IPS-15b (cell line): ENCODE measurements around the gene EEF1A2.

ENCODE experiments used
- H3K27me3 ChIP-seq: one replicate; pipeline ENCODE4 v1.6.1; 2013; ENCODE audit warnings: low read length; ENCODE audit not compliant: control insufficient read depth, insufficient read depth
- H3K36me3 ChIP-seq: one replicate; pipeline ENCODE4 v1.6.1; 2013; ENCODE audit warnings: low read length; ENCODE audit not compliant: control insufficient read depth, insufficient read depth
- H3K4me1 ChIP-seq: one replicate; pipeline ENCODE4 v1.6.1; 2013; ENCODE audit warnings: mild to moderate bottlenecking, low read length; ENCODE audit not compliant: control insufficient read depth, insufficient read depth
- H3K4me3 ChIP-seq: one replicate; pipeline ENCODE4 v1.5.1; 2013; ENCODE audit warnings: low read depth, low read length
- H3K9ac ChIP-seq: one replicate; pipeline ENCODE4 v1.6.1; 2013; ENCODE audit warnings: low read depth, mild to moderate bottlenecking, low read length
- H3K9me3 ChIP-seq: one replicate; pipeline ENCODE4 v1.6.1; 2013; ENCODE audit warnings: mild to moderate bottlenecking, low read length; ENCODE audit not compliant: control insufficient read depth, insufficient read depth

The EEF1A2 gene

DNA sequence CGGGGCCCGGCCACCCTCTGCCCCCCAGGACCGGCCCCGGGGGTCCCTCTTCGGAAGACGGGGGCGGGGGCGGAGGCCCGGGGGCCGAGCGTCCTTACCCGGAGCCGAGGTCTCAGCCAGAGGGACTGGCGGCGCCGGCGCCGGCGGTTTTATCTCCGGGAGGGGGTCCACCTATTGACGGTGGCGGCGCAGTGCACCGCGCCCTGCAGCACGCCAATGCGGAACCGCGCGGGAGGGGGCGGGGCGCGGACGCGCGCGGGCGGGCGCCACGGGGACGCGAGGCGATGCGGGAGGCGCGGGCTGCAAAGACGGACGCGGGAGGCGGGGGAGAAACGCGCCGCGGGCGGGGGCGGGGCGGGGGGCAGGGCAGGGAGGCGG, at the start of gene EEF1A2:
EEF1A2 (minus strand) TSS at position 124 of the 378 bp plus-strand sequence. CDS start 1,320 bp downstream, outside the sequence.
- Histone ChIP-seq H3K9me3 (no peaks in the 10 kb centered on the region), H3K4me1 (no peaks in the 10 kb centered on the region), H3K4me3 (peak within 1 kb of the TSS; percentile 50), H3K36me3 (peaks cover 10% of the 10 kb centered on the region), H3K9ac (no peak within 1 kb of the TSS), H3K27me3 (peaks cover 16% of the 10 kb centered on the region)

GRCh38 chr20:63548542-63548941, 49.7 kb upstream of the EEF1A2 start:
- Histone ChIP-seq H3K9ac (no peak overlapping the region), H3K4me3 (no peak overlapping the region), H3K27me3 (no peaks in the 10 kb centered on the region), H3K36me3 (no peaks in the 10 kb centered on the region), H3K9me3 (no peaks in the 10 kb centered on the region), H3K4me1 (peaks cover 8% of the 10 kb centered on the region)

- H3K9ac ChIP-seq: no peak within 1 kb of the TSS
- peaks cover 6% of the 10 kb centered on the region for H3K4me1 ChIP-seq
Measured at GRCh38 chr20:63547725-63548480, 49.0 kb upstream of the EEF1A2 start, which contains the start of gene SRMS. Gene SRMS, minus strand, starts transcription at chr20:63547749. Its CDS starts 286 bp downstream, at chr20:63547463.

DNA sequence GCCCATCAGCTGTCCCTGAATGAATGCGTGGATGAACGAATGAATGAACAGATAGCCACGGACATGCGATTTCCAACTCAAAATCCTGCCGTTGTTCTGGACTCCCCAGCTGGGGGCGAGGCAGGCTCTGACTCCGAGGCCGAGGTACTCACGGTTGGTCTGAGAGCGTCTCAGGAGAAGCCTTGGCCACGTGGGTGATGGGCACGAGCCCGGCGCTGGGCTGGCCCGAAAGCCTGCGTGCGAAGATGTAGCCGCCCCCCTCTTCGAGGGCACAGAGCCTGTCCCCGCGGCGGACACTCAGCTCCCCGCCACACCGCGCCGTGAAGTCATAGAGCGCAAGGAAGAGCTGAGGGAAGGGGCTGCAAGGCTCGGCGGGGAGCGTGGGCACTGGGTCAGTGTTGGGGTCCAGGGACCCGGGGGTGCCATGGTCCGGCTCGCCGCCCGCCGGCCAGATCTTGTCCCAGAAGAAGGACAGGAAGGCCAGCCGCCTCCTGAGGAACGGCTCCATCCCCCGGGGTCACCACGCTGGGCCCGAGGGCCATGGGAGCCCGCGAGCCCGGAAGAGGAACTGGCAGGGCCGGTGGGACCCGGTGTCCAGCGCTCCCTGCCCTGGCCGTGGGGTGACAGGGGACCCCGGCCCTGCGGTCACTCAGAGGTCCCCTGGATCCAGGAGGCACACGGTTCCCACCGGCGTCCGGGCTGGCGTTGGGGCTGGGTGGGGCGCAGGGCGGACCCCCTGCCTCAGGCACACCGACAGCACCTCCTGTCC, 48.3 kb upstream of the EEF1A2 start:
- H3K27me3 ChIP-seq: no peaks in the 10 kb centered on the region
- H3K9ac ChIP-seq: no peak overlapping the region
- peaks cover 5% of the 10 kb centered on the region for H3K4me1 ChIP-seq
- H3K9me3 ChIP-seq: no peaks in the 10 kb centered on the region
- H3K36me3 ChIP-seq: no peaks in the 10 kb centered on the region
- H3K4me3 ChIP-seq: no peak overlapping the region

More at GRCh38 chr20:63547725-63548480, 49.0 kb upstream of the EEF1A2 start, which contains the start of gene SRMS:
- Histone ChIP-seq H3K9me3 (no peaks in the 10 kb centered on the region), H3K27me3 (no peaks in the 10 kb centered on the region), H3K4me3 (no peak within 1 kb of the TSS), H3K36me3 (no peaks in the 10 kb centered on the region)

DNA sequence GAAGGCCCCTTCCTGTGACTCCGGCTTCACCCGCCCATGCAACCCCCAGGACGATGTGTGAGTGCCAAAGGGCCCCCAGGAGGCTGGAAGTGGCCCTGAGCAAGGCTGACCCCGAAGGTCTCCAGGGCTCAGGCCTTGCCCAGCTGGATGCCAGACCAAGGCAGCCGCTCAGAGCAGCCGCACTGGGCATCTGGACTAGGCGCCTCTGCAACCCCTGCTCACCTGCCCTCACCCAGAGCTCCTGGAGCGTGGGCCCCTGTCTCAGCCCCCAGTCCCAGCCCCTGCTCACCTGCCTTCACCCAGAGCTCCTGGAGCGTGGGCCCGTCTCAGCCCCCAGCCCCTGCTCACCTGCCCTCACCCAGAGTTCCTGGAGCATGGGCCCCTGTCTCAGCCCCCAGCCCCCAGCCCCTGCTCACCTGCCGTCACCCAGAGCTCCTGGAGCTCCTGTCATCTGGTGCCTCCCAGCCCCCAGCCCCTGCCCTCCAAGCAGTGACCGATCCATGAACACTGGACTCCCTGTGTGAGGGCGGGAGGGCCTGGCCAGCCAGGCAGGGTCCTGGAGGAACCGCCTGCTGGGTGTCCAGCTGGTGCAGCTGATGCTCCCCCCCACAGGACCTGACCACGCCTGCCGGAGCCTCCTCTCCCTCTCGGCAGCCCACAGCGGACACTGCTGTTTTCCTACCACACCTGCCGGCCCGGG, 47.5 kb upstream of the EEF1A2 start:
- H3K4me1 ChIP-seq: peaks cover 5% of the 10 kb centered on the region
- no peaks in the 10 kb centered on the region for H3K9me3 ChIP-seq
- H3K27me3 ChIP-seq: no peaks in the 10 kb centered on the region
- H3K36me3 ChIP-seq: no peaks in the 10 kb centered on the region
- H3K4me3 ChIP-seq: no peak overlapping the region
- H3K9ac ChIP-seq: no peak overlapping the region

DNA sequence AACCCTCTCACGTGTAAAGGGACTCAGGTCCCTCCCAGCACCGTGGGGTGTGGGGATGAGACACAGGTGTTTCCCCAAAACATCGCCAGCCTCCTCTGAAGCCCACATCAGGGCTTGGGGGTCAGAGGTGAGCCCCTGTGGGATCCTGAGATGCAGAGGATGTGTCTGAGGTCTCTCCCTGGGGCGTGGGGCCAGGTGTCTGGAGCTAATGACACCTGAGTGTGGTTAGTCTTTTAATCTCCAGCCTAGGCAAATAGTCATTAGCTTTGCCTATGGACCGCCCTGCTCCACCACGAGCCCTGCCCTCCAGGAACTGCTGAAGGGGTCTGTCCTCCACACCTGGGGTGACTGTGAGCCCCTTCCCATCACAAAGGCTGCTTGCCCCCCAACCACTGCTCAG, 46.9 kb upstream of the EEF1A2 start:
- Histone ChIP-seq H3K36me3 (no peaks in the 10 kb centered on the region), H3K9ac (no peak overlapping the region), H3K27me3 (no peaks in the 10 kb centered on the region), H3K4me3 (no peak overlapping the region), H3K9me3 (no peaks in the 10 kb centered on the region), H3K4me1 (peaks cover 5% of the 10 kb centered on the region)

DNA sequence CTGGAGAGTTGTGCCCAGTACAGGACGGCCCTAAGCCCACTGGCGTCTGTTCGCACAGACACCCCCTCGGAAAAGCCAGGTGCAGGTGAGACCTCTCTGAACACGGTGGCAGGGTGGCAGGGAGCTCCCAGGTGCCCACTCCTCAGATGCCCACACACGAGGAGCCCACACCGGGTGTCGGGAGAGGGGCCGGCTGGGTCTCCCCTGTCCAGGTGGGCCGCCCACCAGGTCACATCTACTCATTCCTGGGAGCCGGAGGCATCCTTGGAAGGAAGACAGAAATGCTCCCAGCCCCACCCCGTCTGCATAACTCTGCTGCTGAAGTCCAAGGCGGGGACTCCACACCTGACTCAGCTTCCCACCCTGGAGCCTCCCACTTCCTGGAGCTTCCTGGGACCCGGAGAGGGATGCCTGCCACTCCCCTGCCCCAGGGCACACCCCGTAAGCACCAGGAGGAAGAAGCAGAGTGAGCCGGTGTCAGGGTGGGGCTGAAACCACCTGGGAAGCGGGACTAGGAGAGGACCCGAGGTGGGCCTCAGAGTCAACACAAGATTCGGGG, 46.2 kb upstream of the EEF1A2 start:
- H3K4me1 ChIP-seq: peaks cover 5% of the 10 kb centered on the region
- H3K4me3 ChIP-seq: no peak overlapping the region
- H3K9me3 ChIP-seq: no peaks in the 10 kb centered on the region
- no peak overlapping the region for H3K9ac ChIP-seq
- H3K27me3 ChIP-seq: no peaks in the 10 kb centered on the region
- no peaks in the 10 kb centered on the region for H3K36me3 ChIP-seq

DNA sequence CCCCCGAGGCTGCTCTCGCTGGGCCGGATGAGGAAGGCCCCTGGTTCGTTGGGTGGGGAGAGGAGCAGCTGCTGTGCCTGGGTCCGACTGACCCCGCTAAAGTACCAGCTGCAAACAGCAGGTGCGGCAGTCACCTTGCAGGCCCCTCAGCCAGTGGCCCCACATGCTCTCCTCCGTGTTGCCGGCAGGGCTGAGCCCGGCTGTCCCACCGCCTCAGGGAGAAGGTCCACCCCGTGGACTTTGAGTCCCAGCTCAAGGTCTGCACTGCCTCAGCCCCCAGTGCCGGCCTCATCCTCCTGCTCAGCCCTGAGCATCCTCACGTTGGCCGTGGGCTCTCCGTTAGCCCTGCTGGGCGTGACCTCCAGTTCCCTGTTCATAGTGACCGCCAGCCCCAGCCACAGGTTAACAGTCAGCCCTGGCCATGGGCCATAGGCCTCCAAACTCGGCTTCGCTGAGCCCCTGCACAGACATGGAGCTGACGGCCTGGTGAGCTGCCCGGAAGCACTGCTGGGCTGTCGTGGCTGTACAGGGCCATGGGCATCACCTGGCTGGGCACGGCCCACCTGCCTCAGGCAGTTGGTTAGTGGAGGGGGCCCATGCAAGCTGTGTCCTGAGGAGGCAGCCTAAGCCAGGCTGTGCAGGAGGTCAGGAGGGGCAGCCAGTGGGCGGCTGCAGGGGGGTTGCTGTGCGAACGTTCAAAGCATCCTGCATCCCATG, 45.5 kb upstream of the EEF1A2 start:
- Histone ChIP-seq H3K4me3 (no peak overlapping the region), H3K9me3 (no peaks in the 10 kb centered on the region), H3K9ac (no peak overlapping the region), H3K27me3 (no peaks in the 10 kb centered on the region), H3K4me1 (peaks cover 5% of the 10 kb centered on the region), H3K36me3 (no peaks in the 10 kb centered on the region)

DNA sequence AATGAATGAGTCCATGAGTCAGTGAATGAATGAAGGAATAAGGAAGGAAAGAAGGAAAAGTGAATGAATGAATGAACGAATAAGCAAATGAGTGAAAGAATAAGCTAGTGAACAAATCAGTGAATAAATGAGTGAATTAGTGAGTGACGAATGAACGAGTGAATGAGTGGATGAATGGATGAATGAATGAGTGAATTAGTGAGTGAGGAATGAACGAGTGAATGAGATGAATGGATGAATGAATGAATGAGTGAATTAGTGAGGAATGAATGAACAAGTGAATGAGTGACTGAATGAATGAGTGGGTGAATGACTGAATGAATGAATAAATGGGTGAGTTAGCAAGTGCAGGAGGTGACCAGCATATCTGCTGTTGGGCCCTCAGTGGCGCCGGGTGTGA, 44.9 kb upstream of the EEF1A2 start:
- H3K27me3 ChIP-seq: no peaks in the 10 kb centered on the region

GRCh38 chr20:63543131-63543530, 44.2 kb upstream of the EEF1A2 start:
- no peaks in the 10 kb centered on the region for H3K27me3 ChIP-seq
- H3K9ac ChIP-seq: no peak overlapping the region
- no peaks in the 10 kb centered on the region for H3K9me3 ChIP-seq
- no peak overlapping the region for H3K4me3 ChIP-seq
- peaks cover 2% of the 10 kb centered on the region for H3K4me1 ChIP-seq
- no peaks in the 10 kb centered on the region for H3K36me3 ChIP-seq

More for the DNA sequence above, 44.9 kb upstream of the EEF1A2 start:
- Histone ChIP-seq H3K36me3 (no peaks in the 10 kb centered on the region), H3K9me3 (no peaks in the 10 kb centered on the region), H3K4me3 (no peak overlapping the region), H3K9ac (no peak overlapping the region), H3K4me1 (peaks cover 4% of the 10 kb centered on the region)

GRCh38 chr20:63542696-63543095, 43.8 kb upstream of the EEF1A2 start:
- H3K36me3 ChIP-seq: no peaks in the 10 kb centered on the region
- H3K4me3 ChIP-seq: no peak overlapping the region
- H3K27me3 ChIP-seq: no peaks in the 10 kb centered on the region
- no peaks in the 10 kb centered on the region for H3K4me1 ChIP-seq
- no peaks in the 10 kb centered on the region for H3K9me3 ChIP-seq
- H3K9ac ChIP-seq: no peak overlapping the region
